Neural cell (in vitro differentiated cells): ENCODE results near the gene GNB2.

Experiments used
- CTCF ChIP-seq: fragments of 450-650 bp; IDR thresholded peaks from 2 replicates; pipeline ENCODE4 v1.5.1; 2014; ENCODE audit warnings: antibody characterized with exemption, mild to moderate bottlenecking, moderate library complexity; ENCODE audit not compliant: poor library complexity, severe bottlenecking
- EP300 ChIP-seq: fragments of 450-650 bp; conservative IDR thresholded peaks from 2 replicates; pipeline ENCODE4 v1.6.1; 2014; ENCODE audit warnings: antibody characterized with exemption, mild to moderate bottlenecking, moderate library complexity; ENCODE audit not compliant: poor library complexity, severe bottlenecking
- EZH2 ChIP-seq: fragments of 200-600, 300-800 bp; shearing (Covaris generic), sonication (generic); IDR thresholded peaks from 2 replicates; pipeline ENCODE4 v1.6.1; 2014; ENCODE audit warnings: antibody characterized with exemption, low read length, borderline replicate concordance, mild to moderate bottlenecking; ENCODE audit not compliant: insufficient read depth, poor library complexity, severe bottlenecking
- RAD21 ChIP-seq: fragments of 450-650 bp; conservative IDR thresholded peaks from 2 replicates; pipeline ENCODE4 v1.6.1; 2014; ENCODE audit warnings: antibody characterized with exemption, mild to moderate bottlenecking, moderate library complexity
- REST ChIP-seq: IDR thresholded peaks from 2 replicates; pipeline ENCODE4 v1.6.1; 2012; ENCODE audit warnings: borderline replicate concordance
- SMC3 ChIP-seq: fragments of 450-650 bp; conservative IDR thresholded peaks from 2 replicates; pipeline ENCODE4 v1.6.1; 2014; ENCODE audit warnings: antibody characterized with exemption, mild to moderate bottlenecking, moderate library complexity; ENCODE audit not compliant: poor library complexity
- TAF1 ChIP-seq: IDR thresholded peaks from 2 replicates; pipeline ENCODE4 v1.6.1; 2012; ENCODE audit warnings: low read depth

GRCh38 chr7:100711369-100711768 is 37.8 kb downstream of the GNB2 start:
- TF ChIP-seq CTCF = no peak
- TF ChIP-seq REST = no peak
- TF ChIP-seq EZH2 = no peak
- TF ChIP-seq TAF1 = no peak
- TF ChIP-seq EP300 = no peak
- no peak for TF ChIP-seq RAD21
- TF ChIP-seq SMC3 = no peak
